ENCODE measurements around the gene EHD2. TPM values are rescaled to one million over a fixed set of nuclear protein-coding genes. Genes with fewer than 3 reads are reported as not detected.
A peak's percentile ranks its signal among the peaks of the same experiment; 100 is the strongest.
"Not testable (repeated sequence)": the region's sequence is repeated elsewhere in the genome, so short reads cannot be mapped to it uniquely, and the experiment has no call there.

Gene EHD2
- total RNA-seq, 1 experiment from 2014 or later = 0.11 TPM

GRCh38 chr19:47663911-47664771 is 49.1 kb upstream of the EHD2 start:
- Histone ChIP-seq H3K79me2 (ENCODE audit: low read length) (peaks cover 45% of the 10 kb centered on the region), H3K9me2 (replicated peaks; ENCODE audit: low read length) (no peaks in the 10 kb centered on the region), H3K27me3 (ENCODE audit: low read length) (no peaks in the 10 kb centered on the region), H3K9ac (ENCODE audit: low read length) (peak overlapping the region; percentile 86), H3F3A (ENCODE audit: low read length, unreplicated experiment) (no peaks in the 10 kb centered on the region), H3K4me1 (ENCODE audit: insufficient read depth, low read length) (peaks cover 44% of the 10 kb centered on the region), H3K4me2 (ENCODE audit: low read length) (peak overlapping the region; percentile 87), H3K4me3 (ENCODE audit: low read length) (peak overlapping the region; percentile 53), H3K9me3 (ENCODE audit: low read length) (no peaks in the 10 kb centered on the region), H3K27ac (ENCODE audit: low read length) (peak overlapping the region; percentile 99), H3K36me3 (ENCODE audit: low read depth, low read length) (no peaks in the 10 kb centered on the region), H2AFZ (ENCODE audit: low read length) (no peak overlapping the region), H4K20me1 (ENCODE audit: low read length) (no peaks in the 10 kb centered on the region)
- DNase-seq (peak; percentile 86), ATAC-seq (peak; percentile 68)
- CTCF ChIA-PET = no interaction called here
- no peak for TF ChIP-seq CTCF (conservative IDR thresholded peaks at IDR 0.05; ENCODE audit: low read depth, low read length)
- no peak for TF ChIP-seq EZH2 (IDR thresholded peaks at IDR 0.05; ENCODE audit: low read length, unreplicated experiment)
- no peak for TF ChIP-seq EZH2phosphoT487 (IDR thresholded peaks at IDR 0.05; ENCODE audit: borderline replicate concordance, low read length)
- POLR2A ChIA-PET (ENCODE audit: unreplicated experiment) = interaction anchor here (0.6 kb wide), 1 partner anchor 127 kb away, joined by 4 read pairs; no protein-coding TSS in a partner anchor
- intact Hi-C loops (cut with micrococcal nuclease) = loop anchor here (2.0 kb wide), 1 partner anchor 63 kb away; no protein-coding TSS in a partner anchor
- no TSS peak for BruUV-seq (replicated peaks)

- H3K4me2 ChIP-seq (ENCODE audit: low read length); CTCF ChIA-PET; POLR2A ChIA-PET (ENCODE audit: unreplicated experiment); H3K9me3 ChIP-seq (ENCODE audit: low read length); H2AFZ ChIP-seq (ENCODE audit: low read length); H3K27ac ChIP-seq (ENCODE audit: low read length); H3F3A ChIP-seq (ENCODE audit: low read length, unreplicated experiment); H3K36me3 ChIP-seq (ENCODE audit: low read depth, low read length); ATAC-seq; BruUV-seq (replicated peaks); intact Hi-C loops (cut with micrococcal nuclease); H3K9ac ChIP-seq (ENCODE audit: low read length); H3K4me3 ChIP-seq (ENCODE audit: low read length); H3K27me3 ChIP-seq (ENCODE audit: low read length); H3K9me2 ChIP-seq (replicated peaks; ENCODE audit: low read length); H4K20me1 ChIP-seq (ENCODE audit: low read length); DNase-seq: not testable (repeated sequence)
- peaks cover 11% of the 10 kb centered on the region for H3K4me1 ChIP-seq (ENCODE audit: insufficient read depth, low read length)
- H3K79me2 ChIP-seq (ENCODE audit: low read length) = peaks cover 16% of the 10 kb centered on the region
Observed at GRCh38 chr19:47668556-47668955, 44.7 kb upstream of the EHD2 start.

GRCh38 chr19:47670736-47671135 is 42.5 kb upstream of the EHD2 start:
- Histone ChIP-seq H3K27me3 (ENCODE audit: low read length) (no peaks in the 10 kb centered on the region), H3K36me3 (ENCODE audit: low read depth, low read length) (no peaks in the 10 kb centered on the region; the same call in 1 of the 2 replicates), H3K4me3 (ENCODE audit: low read length) (no peak overlapping the region), H3K4me1 (ENCODE audit: insufficient read depth, low read length) (no peaks in the 10 kb centered on the region), H3K27ac (ENCODE audit: low read length) (no peak overlapping the region), H3F3A (ENCODE audit: low read length, unreplicated experiment) (no peaks in the 10 kb centered on the region), H3K9ac (ENCODE audit: low read length) (no peak overlapping the region), H3K9me2 (replicated peaks; ENCODE audit: low read length) (no peaks in the 10 kb centered on the region), H3K4me2 (ENCODE audit: low read length) (no peak overlapping the region), H2AFZ (ENCODE audit: low read length) (no peak overlapping the region), H3K79me2 (ENCODE audit: low read length) (peaks cover 3% of the 10 kb centered on the region), H3K9me3 (ENCODE audit: low read length) (no peaks in the 10 kb centered on the region), H4K20me1 (ENCODE audit: low read length) (no peaks in the 10 kb centered on the region)
- no peak for ATAC-seq
- TF ChIP-seq EZH2phosphoT487 (IDR thresholded peaks at IDR 0.05; ENCODE audit: borderline replicate concordance, low read length) (no peak), EZH2 (IDR thresholded peaks at IDR 0.05; ENCODE audit: low read length, unreplicated experiment) (no peak), CTCF (conservative IDR thresholded peaks at IDR 0.05; ENCODE audit: low read depth, low read length) (no peak)
- no TSS peak for BruUV-seq (replicated peaks)
- DNase-seq = no peak
- intact Hi-C loops (cut with micrococcal nuclease) = no loop called here
- ChIA-PET CTCF (no interaction called here), POLR2A (ENCODE audit: unreplicated experiment) (no interaction called here)
